ENCODE results near the gene KCTD1. TPM values are rescaled to one million over a fixed set of nuclear protein-coding genes. Genes with fewer than 3 reads are reported as not detected.

The KCTD1 gene
- total and polyA plus RNA-seq, 10 of the 15 experiments (the other 5 are each of a cell fraction or from before 2014, with no cell fraction given) = 1.5 to 13.4 (median 5.5) TPM

GRCh38 chr18:26510337-26510736, 38.0 kb downstream of the KCTD1 start:
- no peaks in the 10 kb centered on the region for H4K20me1 ChIP-seq (ENCODE audit: control insufficient read depth, insufficient read depth)
- POLR2A ChIA-PET = no interaction called here

More at GRCh38 chr18:26510337-26510736, 38.0 kb downstream of the KCTD1 start:
- TF ChIP-seq RUNX3 (IDR thresholded peaks at IDR 0.05; ENCODE audit: low read length) (no peak), MTA3 (IDR thresholded peaks at IDR 0.05; ENCODE audit: borderline replicate concordance, low read length) (no peak), RCOR1 (conservative IDR thresholded peaks at IDR 0.05; ENCODE audit: low read depth, low read length) (no peak), SMARCA5 (IDR thresholded peaks at IDR 0.05) (no peak), PAX5 (IDR thresholded peaks at IDR 0.05; ENCODE audit: borderline replicate concordance, low read depth, low read length) (no peak), RB1 (IDR thresholded peaks at IDR 0.05; ENCODE audit: borderline replicate concordance) (no peak), ZNF24 (IDR thresholded peaks at IDR 0.05) (no peak), ZBED1 (IDR thresholded peaks at IDR 0.05; ENCODE audit: borderline replicate concordance) (no peak), CHD4 (IDR thresholded peaks at IDR 0.05) (no peak), MEF2B (IDR thresholded peaks at IDR 0.05; ENCODE audit: partially characterized antibody, poor library complexity, severe bottlenecking) (no peak)
- TF ChIP-seq, protein P1, sequence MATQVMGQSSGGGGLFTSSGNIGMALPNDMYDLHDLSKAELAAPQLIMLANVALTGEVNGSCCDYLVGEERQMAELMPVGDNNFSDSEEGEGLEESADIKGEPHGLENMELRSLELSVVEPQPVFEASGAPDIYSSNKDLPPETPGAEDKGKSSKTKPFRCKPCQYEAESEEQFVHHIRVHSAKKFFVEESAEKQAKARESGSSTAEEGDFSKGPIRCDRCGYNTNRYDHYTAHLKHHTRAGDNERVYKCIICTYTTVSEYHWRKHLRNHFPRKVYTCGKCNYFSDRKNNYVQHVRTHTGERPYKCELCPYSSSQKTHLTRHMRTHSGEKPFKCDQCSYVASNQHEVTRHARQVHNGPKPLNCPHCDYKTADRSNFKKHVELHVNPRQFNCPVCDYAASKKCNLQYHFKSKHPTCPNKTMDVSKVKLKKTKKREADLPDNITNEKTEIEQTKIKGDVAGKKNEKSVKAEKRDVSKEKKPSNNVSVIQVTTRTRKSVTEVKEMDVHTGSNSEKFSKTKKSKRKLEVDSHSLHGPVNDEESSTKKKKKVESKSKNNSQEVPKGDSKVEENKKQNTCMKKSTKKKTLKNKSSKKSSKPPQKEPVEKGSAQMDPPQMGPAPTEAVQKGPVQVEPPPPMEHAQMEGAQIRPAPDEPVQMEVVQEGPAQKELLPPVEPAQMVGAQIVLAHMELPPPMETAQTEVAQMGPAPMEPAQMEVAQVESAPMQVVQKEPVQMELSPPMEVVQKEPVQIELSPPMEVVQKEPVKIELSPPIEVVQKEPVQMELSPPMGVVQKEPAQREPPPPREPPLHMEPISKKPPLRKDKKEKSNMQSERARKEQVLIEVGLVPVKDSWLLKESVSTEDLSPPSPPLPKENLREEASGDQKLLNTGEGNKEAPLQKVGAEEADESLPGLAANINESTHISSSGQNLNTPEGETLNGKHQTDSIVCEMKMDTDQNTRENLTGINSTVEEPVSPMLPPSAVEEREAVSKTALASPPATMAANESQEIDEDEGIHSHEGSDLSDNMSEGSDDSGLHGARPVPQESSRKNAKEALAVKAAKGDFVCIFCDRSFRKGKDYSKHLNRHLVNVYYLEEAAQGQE (IDR thresholded peaks at IDR 0.05; ENCODE audit: low read depth, low read length) = no peak
- no peaks in the 10 kb centered on the region for H3K9me3 ChIP-seq (replicated peaks; ENCODE audit: control insufficient read depth, insufficient read depth, low read length)
- H3K79me2 ChIP-seq (ENCODE audit: control insufficient read depth, insufficient read depth, low read length) = no peaks in the 10 kb centered on the region
- H3K4me1 ChIP-seq (ENCODE audit: control insufficient read depth, insufficient read depth, low read length) = no peaks in the 10 kb centered on the region
- no peak overlapping the region for H3K4me3 ChIP-seq
- no peaks in the 10 kb centered on the region for H3K27me3 ChIP-seq (replicated peaks in 1 of 2; ENCODE audit: control insufficient read depth in 2 of 2, insufficient read depth in 2 of 2, low read length in 1 of 2)
- CTCF ChIA-PET = interaction anchor here (1.4 kb wide), 1 partner anchor 35 kb away, joined by 3 read pairs; no protein-coding TSS in a partner anchor
- DNase-seq (ENCODE audit: low read depth, low spot score) (no peak), ATAC-seq (no peak), FAIRE-seq (no peak)
- no peak overlapping the region for H3K27ac ChIP-seq (ENCODE audit: control insufficient read depth, insufficient read depth)
- in situ Hi-C loops (cut with MboI) = no loop called here
- WGBS (ENCODE audit: insufficient coverage, insufficient replicate concordance, low lambda C conversion rate, missing lambda C conversion rate) = 83% methylated on average over 3 of the region's 3 CpGs
- no peaks in the 10 kb centered on the region for H3K36me3 ChIP-seq (ENCODE audit: control insufficient read depth in 2 of 2, insufficient read depth in 2 of 2, low read length in 1 of 2)
- H3K4me2 ChIP-seq (ENCODE audit: control insufficient read depth, insufficient read depth) = no peak overlapping the region
- RAD21 ChIA-PET (ENCODE audit: unreplicated experiment) = interaction anchor here (0.8 kb wide), 1 partner anchor 14 kb away, joined by 3 read pairs; no protein-coding TSS in a partner anchor
- SMC1A ChIA-PET (ENCODE audit: uncharacterized antibody, unreplicated experiment) = no interaction called here
- no peak overlapping the region for H2AFZ ChIP-seq (ENCODE audit: control insufficient read depth, low read depth, low read length)
- BruUV-seq (replicated peaks) = no TSS peak
- intact Hi-C loops (cut with micrococcal nuclease; ENCODE audit: unreplicated experiment) = no loop called here
- H3K9ac ChIP-seq (ENCODE audit: control insufficient read depth, insufficient read depth, low read length) = no peak overlapping the region
